NB4 (cell line): ENCODE data around the gene EOLA2.

ENCODE experiments used
- CTCF ChIP-seq: IDR thresholded peaks from one replicate; pipeline ENCODE4 v1.5.1; 2012; ENCODE audit warnings: low read depth, low read length
- MYC ChIP-seq: IDR thresholded peaks from 2 replicates; pipeline ENCODE4 v1.6.1; 2011; ENCODE audit warnings: low read depth, low read length

GRCh38 chrX:149909324-149910177, 28.7 kb downstream of the EOLA2 start:
- TF ChIP-seq MYC (no peak), CTCF (no peak)
